IPS-18a (cell line): ENCODE data around the gene ZNF519.
"Not testable (repeated sequence)": the region's sequence is repeated elsewhere in the genome, so short reads cannot be mapped to it uniquely, and the experiment has no call there.

Experiments
- H3K27ac ChIP-seq: one replicate; pipeline ENCODE4 v1.5.1; 2013; ENCODE audit warnings: low read length
- H3K27me3 ChIP-seq: one replicate; pipeline ENCODE4 v1.6.1; 2013; ENCODE audit warnings: mild to moderate bottlenecking, low read length; ENCODE audit not compliant: control insufficient read depth, insufficient read depth
- H3K36me3 ChIP-seq: one replicate; pipeline ENCODE4 v1.6.1; 2013; ENCODE audit warnings: low read depth, low read length; ENCODE audit not compliant: control insufficient read depth
- H3K4me1 ChIP-seq: one replicate; pipeline ENCODE4 v1.6.1; 2013; ENCODE audit warnings: low read depth, low read length; ENCODE audit not compliant: control insufficient read depth
- H3K4me3 ChIP-seq: one replicate; pipeline ENCODE4 v1.5.1; 2013; ENCODE audit warnings: low read length
- H3K9ac ChIP-seq: one replicate; pipeline ENCODE4 v1.6.1; 2013; ENCODE audit warnings: mild to moderate bottlenecking, low read length, moderate library complexity
- H3K9me3 ChIP-seq: one replicate; pipeline ENCODE4 v1.6.1; 2013; ENCODE audit warnings: low read depth, low read length; ENCODE audit not compliant: control insufficient read depth

The ZNF519 gene

GRCh38 chr18:14132271-14132700 is at the start of gene ZNF519:
TSS of gene ZNF519 (minus strand) at chr18:14132435. CDS start at chr18:14132277, 158 bp downstream.
- peak within 1 kb of the TSS; percentile 85 for H3K9ac ChIP-seq
- not testable (repeated sequence) for H3K4me1 ChIP-seq, H3K36me3 ChIP-seq, H3K27me3 ChIP-seq, H3K9me3 ChIP-seq
- peak within 1 kb of the TSS; percentile 64 for H3K27ac ChIP-seq
- peak within 1 kb of the TSS; percentile 78 for H3K4me3 ChIP-seq

- H3K4me1 ChIP-seq, result no peaks in the 10 kb centered on the region
- H3K27ac ChIP-seq, result no peak overlapping the region
- no peaks in the 10 kb centered on the region for H3K9me3 ChIP-seq
- no peaks in the 10 kb centered on the region for H3K36me3 ChIP-seq
- peaks cover 10% of the 10 kb centered on the region for H3K27me3 ChIP-seq
- H3K9ac ChIP-seq, result no peak overlapping the region
- no peak overlapping the region for H3K4me3 ChIP-seq
These were observed 47.1 kb upstream of the ZNF519 start for GRCh38 chr18:14179306-14179705.

- not testable (repeated sequence) for H3K4me1 ChIP-seq, H3K9me3 ChIP-seq, H3K27ac ChIP-seq, H3K36me3 ChIP-seq, H3K4me3 ChIP-seq, H3K9ac ChIP-seq
- peaks cover 10% of the 10 kb centered on the region for H3K27me3 ChIP-seq
These were observed 46.3 kb upstream of the ZNF519 start for GRCh38 chr18:14178321-14179196.

GRCh38 chr18:14177540-14178320 is 45.5 kb upstream of the ZNF519 start:
- H3K27me3 ChIP-seq, result peaks cover 10% of the 10 kb centered on the region
- H3K4me1 ChIP-seq, H3K9me3 ChIP-seq, H3K9ac ChIP-seq, H3K36me3 ChIP-seq, H3K4me3 ChIP-seq, H3K27ac ChIP-seq: not testable (repeated sequence)

GRCh38 chr18:14175404-14175803 is 43.2 kb upstream of the ZNF519 start:
- not testable (repeated sequence) for H3K4me1 ChIP-seq, H3K9me3 ChIP-seq, H3K36me3 ChIP-seq, H3K27ac ChIP-seq, H3K9ac ChIP-seq, H3K4me3 ChIP-seq
- peaks cover 10% of the 10 kb centered on the region for H3K27me3 ChIP-seq

- Histone ChIP-seq H3K27me3 (peaks cover 5% of the 10 kb centered on the region), H3K9ac (no peak overlapping the region), H3K27ac (no peak overlapping the region), H3K4me1 (no peaks in the 10 kb centered on the region), H3K36me3 (no peaks in the 10 kb centered on the region), H3K9me3 (no peaks in the 10 kb centered on the region), H3K4me3 (no peak overlapping the region)
These were observed 42.5 kb upstream of the ZNF519 start for GRCh38 chr18:14174706-14175085.

GRCh38 chr18:14174002-14174705 is 41.9 kb upstream of the ZNF519 start:
- H3K36me3 ChIP-seq, H3K27ac ChIP-seq, H3K9ac ChIP-seq, H3K4me3 ChIP-seq, H3K4me1 ChIP-seq, H3K9me3 ChIP-seq, H3K27me3 ChIP-seq: not testable (repeated sequence)

GRCh38 chr18:14173116-14173951 is 41.1 kb upstream of the ZNF519 start:
- H3K9ac ChIP-seq, H3K4me3 ChIP-seq, H3K9me3 ChIP-seq, H3K27me3 ChIP-seq, H3K4me1 ChIP-seq, H3K36me3 ChIP-seq, H3K27ac ChIP-seq: not testable (repeated sequence)

GRCh38 chr18:14172142-14173115 is 40.2 kb upstream of the ZNF519 start:
- not testable (repeated sequence) for H3K36me3 ChIP-seq, H3K27ac ChIP-seq, H3K9me3 ChIP-seq, H3K4me1 ChIP-seq, H3K4me3 ChIP-seq, H3K9ac ChIP-seq, H3K27me3 ChIP-seq

GRCh38 chr18:14171301-14172141 is 39.3 kb upstream of the ZNF519 start:
- not testable (repeated sequence) for H3K36me3 ChIP-seq, H3K9ac ChIP-seq, H3K4me3 ChIP-seq, H3K4me1 ChIP-seq, H3K27me3 ChIP-seq, H3K27ac ChIP-seq, H3K9me3 ChIP-seq
